CD14-positive monocyte (primary cell): ENCODE data around the gene ZFP62. TPM values are rescaled to one million over a fixed set of nuclear protein-coding genes. Genes with fewer than 3 reads are reported as not detected.
A peak's percentile ranks its signal among the peaks of the same experiment; 100 is the strongest.

Source experiments
- DNase-seq, 3 donors: peaks; one replicate each; pipeline ENCODE4 v3.0.0-alpha.2; 2011 to 2022
- H2AFZ ChIP-seq: 2 replicates; pipeline ENCODE4 v1.6.0; 2012; ENCODE audit warnings: mild to moderate bottlenecking, low read depth, low read length, inconsistent platforms; ENCODE audit not compliant: insufficient read depth, poor library complexity, severe bottlenecking
- H3K27ac ChIP-seq, 2 donors: 1 replicate in 1 of 2; 2 replicates in 1 of 2; pipeline ENCODE4 v1.5.1; 2012 to 2013; ENCODE audit warnings: low read length in 2 of 2, control low read depth in 1 of 2, inconsistent platforms in 1 of 2, low read depth in 1 of 2, mild to moderate bottlenecking in 1 of 2
- H3K27me3 ChIP-seq, 2 donors: one replicate each; pipeline versions ENCODE4 v1.6.0 to v1.6.1; 2011 to 2013; ENCODE audit warnings: low read length in 2 of 2; ENCODE audit not compliant: control insufficient read depth in 2 of 2, insufficient read depth in 2 of 2
- H3K36me3 ChIP-seq, 2 donors: replicated peaks in 1 of 2; 1 replicate in 1 of 2; 2 replicates in 1 of 2; pipeline versions ENCODE4 v1.5.1 to v1.6.1; 2012 to 2013; ENCODE audit warnings: low read length in 2 of 2, control low read depth in 1 of 2, inconsistent platforms in 1 of 2, mild to moderate bottlenecking in 1 of 2; ENCODE audit not compliant: insufficient read depth in 2 of 2, control insufficient read depth in 1 of 2
- H3K4me1 ChIP-seq, 2 donors: 1 replicate in 1 of 2; 2 replicates in 1 of 2; pipeline versions ENCODE4 v1.5.1 to v1.6.1; 2012 to 2013; ENCODE audit warnings: low read length in 2 of 2, control low read depth in 1 of 2, inconsistent platforms in 1 of 2, mild to moderate bottlenecking in 1 of 2, moderate library complexity in 1 of 2; ENCODE audit not compliant: insufficient read depth in 2 of 2, control insufficient read depth in 1 of 2
- H3K4me2 ChIP-seq: replicated peaks from 2 replicates; pipeline ENCODE3; 2012; ENCODE audit warnings: low read length, moderate library complexity, mild to moderate bottlenecking; ENCODE audit not compliant: poor library complexity, severe bottlenecking; ENCODE audit errors: extremely low read depth
- H3K4me3 ChIP-seq, 3 experiments: fragments of 200-600 bp in 1 of 3; sonication (generic) in 1 of 3; replicated peaks in 1 of 3; 1 replicate in 2 of 3; 2 replicates in 1 of 3; pipeline ENCODE4 v1.5.1; 2011 to 2013; ENCODE audit warnings: low read length in 3 of 3, mild to moderate bottlenecking in 3 of 3, control low read depth in 2 of 3, low read depth in 2 of 3, inconsistent platforms in 1 of 3, moderate library complexity in 1 of 3
- H3K79me2 ChIP-seq: 2 replicates; pipeline ENCODE4 v1.6.0; 2012; ENCODE audit warnings: mild to moderate bottlenecking, control low read depth, inconsistent platforms, low read length, moderate library complexity; ENCODE audit not compliant: insufficient read depth
- H3K9ac ChIP-seq: 2 replicates; pipeline ENCODE4 v1.6.0; 2017; ENCODE audit warnings: low read length, mild to moderate bottlenecking; ENCODE audit not compliant: insufficient read depth, poor library complexity, severe bottlenecking
- H3K9me3 ChIP-seq, 2 donors: replicated peaks in 1 of 2; 1 replicate in 1 of 2; 2 replicates in 1 of 2; pipeline versions ENCODE4 v1.5.1 to v1.6.1; 2012 to 2013; ENCODE audit warnings: low read length in 2 of 2, control low read depth in 1 of 2; ENCODE audit not compliant: control insufficient read depth in 1 of 2, insufficient read depth in 1 of 2
- H4K20me1 ChIP-seq: 2 replicates; pipeline ENCODE4 v1.6.0; 2012; ENCODE audit warnings: mild to moderate bottlenecking, low read length, control low read depth, moderate library complexity; ENCODE audit not compliant: insufficient read depth
- H3K27ac Mint-ChIP-seq, 7 donors: one replicate each; pipeline ENCODE4 v1.8.0; 2020; ENCODE audit warnings: mild to moderate bottlenecking in 7 of 7, mixed read lengths in 7 of 7, moderate library complexity in 6 of 7, inconsistent platforms in 2 of 7
- H3K27me3 Mint-ChIP-seq, 3 donors: one replicate each; pipeline ENCODE4 v1.8.0; 2021 to 2022; ENCODE audit warnings: low read depth in 3 of 3, mild to moderate bottlenecking in 3 of 3, mixed read lengths in 3 of 3, moderate library complexity in 3 of 3, inconsistent platforms in 1 of 3
- H3K36me3 Mint-ChIP-seq, 2 donors: one replicate each; pipeline ENCODE4 v1.8.0; 2020; ENCODE audit warnings: mixed read lengths in 2 of 2, inconsistent platforms in 1 of 2, mild to moderate bottlenecking in 1 of 2
- H3K4me1 Mint-ChIP-seq: one replicate; pipeline ENCODE4 v1.8.0; 2020; ENCODE audit warnings: mild to moderate bottlenecking, mixed read lengths
- H3K4me3 Mint-ChIP-seq, 2 donors: one replicate each; pipeline ENCODE4 v1.8.0; 2020; ENCODE audit warnings: mild to moderate bottlenecking in 2 of 2, mixed read lengths in 2 of 2, moderate library complexity in 1 of 2
- H3K9me3 Mint-ChIP-seq, 7 donors: one replicate each; pipeline ENCODE4 v1.8.0; 2020 to 2022; ENCODE audit warnings: mixed read lengths in 7 of 7, mild to moderate bottlenecking in 6 of 7, moderate library complexity in 6 of 7, inconsistent platforms in 2 of 7
- CTCF ChIP-seq: fragments of 200-600 bp; IDR thresholded peaks from one replicate; pipeline ENCODE4 v1.8.0; 2022; ENCODE audit warnings: antibody characterized with exemption, mild to moderate bottlenecking
- WGBS: methylation state at CpG from one replicate; pipeline ENCODE4 v1.1.5; 2013; ENCODE audit warnings: missing lambda C conversion rate; ENCODE audit not compliant: insufficient coverage; 5-methylcytosine and 5-hydroxymethylcytosine counted together
- intact Hi-C, 2 donors: fragments of 100-400 bp; cut with micrococcal nuclease; formaldehyde crosslinking; loops; one replicate each; pipeline versions ENCODE4 v1.15.0 to v1.15.1; 2023
- polyA plus RNA-seq, 3 donors: library from polyadenylated mRNA; depleted of rRNA in 1 of 3; unstranded in 2 of 3; stranded (reverse) in 1 of 3; fragments of 300-500 nt in 2 of 3; fragments of >200 nt in 1 of 3; fragmentation: Illumina TruSeq in 2 of 3; gene quantifications; 1 replicate in 2 of 3; 2 replicates in 1 of 3; pipeline ENCODE4 v1.2.3, GENCODE V29; 2012 to 2021

Gene ZFP62
- polyA plus RNA-seq, 3 donors: 4.1 to 7.1 (median 6.5) TPM

GRCh38 chr5:180808461-180809000 is 52.5 kb downstream of the ZFP62 start:
- Histone ChIP-seq H3K27ac (peak overlapping the region; percentile 56 to 98), H3K4me1 (peaks cover 83 to 94% of the 10 kb centered on the region in 2 donors), H3K4me2 (peak overlapping the region; percentile 92), H2AFZ (no peak overlapping the region), H3K27me3 (no peaks in the 10 kb centered on the region), H3K4me3 (peak overlapping the region in 2 of 3 experiments; percentile 12 to 98), H3K36me3 (peaks cover 0 to 5% of the 10 kb centered on the region in 2 donors), H3K9ac (no peak overlapping the region), H3K9me3 (no peaks in the 10 kb centered on the region), H3K79me2 (peaks cover 84% of the 10 kb centered on the region), H4K20me1 (peaks cover 17% of the 10 kb centered on the region)
- intact Hi-C loops: loop anchor here (10.0 kb wide), 2 partner anchors 346 to 416 kb away; partner anchors contain the start of gene TRIM41 (in 2 of the 2)
- peaks cover 80% of the 10 kb centered on the region for H3K4me1 Mint-ChIP-seq
- no peaks in the 10 kb centered on the region for H3K9me3 Mint-ChIP-seq
- H3K27ac Mint-ChIP-seq: peak overlapping the region; percentile 9 to 99 (median 95)
- peak in 1 of 3 donors; percentile 14 for DNase-seq
- H3K4me3 Mint-ChIP-seq: peak overlapping the region; percentile 63 to 95
- peaks cover 27 to 28% of the 10 kb centered on the region in 2 donors for H3K36me3 Mint-ChIP-seq
- no peak for TF ChIP-seq CTCF
- peaks cover 0 to 2% (median 0%) of the 10 kb centered on the region in 3 donors for H3K27me3 Mint-ChIP-seq
- no CpG with 5 or more reads among the region's 5 CpGs for WGBS

DNA sequence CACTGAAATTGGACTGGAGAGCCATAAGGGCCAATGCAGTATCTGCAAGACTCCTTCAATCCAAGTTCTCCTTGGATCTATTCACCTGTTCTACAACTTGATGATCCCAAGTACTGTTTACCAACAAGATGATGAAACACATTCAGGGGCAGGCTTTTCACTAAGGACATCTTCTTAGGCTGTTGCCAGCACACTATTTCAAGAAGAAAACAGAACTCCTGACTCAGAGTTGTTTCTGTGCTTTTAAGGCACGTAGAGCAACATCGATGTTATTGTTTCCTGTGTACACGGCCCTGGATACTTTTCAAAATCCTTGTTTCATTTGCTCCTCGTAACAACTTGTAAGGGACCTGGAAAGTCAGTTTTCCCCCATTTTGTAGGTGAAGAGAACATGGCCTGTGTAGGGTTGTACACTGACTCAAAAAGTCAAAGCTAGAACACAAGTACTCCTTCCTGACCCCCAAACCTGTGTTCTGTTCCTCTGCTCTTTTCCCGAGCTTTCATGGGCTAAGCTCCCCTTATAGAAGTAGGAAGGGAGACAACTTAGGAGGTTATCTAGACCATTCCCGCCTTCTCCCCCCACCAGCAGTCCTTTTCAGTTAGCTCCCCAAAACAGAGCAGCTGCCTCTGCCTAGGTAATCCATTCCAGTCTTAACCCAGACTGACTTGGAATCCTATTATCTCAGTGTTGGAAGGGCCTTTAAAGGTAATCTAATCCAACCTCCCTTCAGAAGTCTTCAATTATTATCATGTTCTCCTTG is 53.2 kb downstream of the ZFP62 start:
- peaks cover 0 to 5% of the 10 kb centered on the region in 2 donors for H3K36me3 ChIP-seq
- peak overlapping the region; percentile 97 to 98 for H3K27ac ChIP-seq
- peaks cover 21 to 25% of the 10 kb centered on the region in 2 donors for H3K36me3 Mint-ChIP-seq
- peak in 2 of 3 donors; percentile 34 to 41 for DNase-seq
- H3K4me3 Mint-ChIP-seq: peak overlapping the region; percentile 69 to 95
- peaks cover 76 to 90% of the 10 kb centered on the region in 2 donors for H3K4me1 ChIP-seq
- H3K27me3 Mint-ChIP-seq: peaks cover 0 to 2% (median 0%) of the 10 kb centered on the region in 3 donors
- no peak overlapping the region for H2AFZ ChIP-seq
- no peak for TF ChIP-seq CTCF
- WGBS: 0% methylated on average over 2 of the region's 6 CpGs
- H3K27me3 ChIP-seq: no peaks in the 10 kb centered on the region
- H4K20me1 ChIP-seq: peaks cover 10% of the 10 kb centered on the region
- H3K9me3 ChIP-seq: no peaks in the 10 kb centered on the region
- H3K4me3 ChIP-seq: peak overlapping the region in 2 of 3 experiments; percentile 12 to 98
- intact Hi-C loops: loop anchor here (10.0 kb wide), 2 partner anchors 347 to 417 kb away; partner anchors contain the start of gene TRIM41 (in 2 of the 2)
- no peak overlapping the region for H3K9ac ChIP-seq
- H3K4me1 Mint-ChIP-seq: peaks cover 73% of the 10 kb centered on the region
- H3K79me2 ChIP-seq: peaks cover 84% of the 10 kb centered on the region
- peak overlapping the region; percentile 92 to 97 (median 95) for H3K27ac Mint-ChIP-seq
- H3K4me2 ChIP-seq: peak overlapping the region; percentile 92
- no peaks in the 10 kb centered on the region for H3K9me3 Mint-ChIP-seq
